IMR-90 (cell line): ENCODE measurements around the gene CPTP. TPM values are rescaled to one million over a fixed set of nuclear protein-coding genes. Genes with fewer than 3 reads are reported as not detected.

Source experiments
- ATAC-seq: fragments of 200-7000 bp; cut with Tn5 transposase; 2 replicates; pipeline ENCODE4 v1.9.1; 2020; ENCODE audit warnings: low read depth, mild to moderate bottlenecking, moderate library complexity
- BruUV-seq: library from RNA; stranded (reverse); fragments of 400-500 nt; replicated peaks from 2 replicates; lab custom pipeline; 2021; lab: Mats Ljungman, UMichigan
- CTCF ChIA-PET: fragments of 300-600 bp; formaldehyde crosslinking; extraction: SDS; loops from one replicate; lab custom pipeline; 2021; ENCODE audit warnings: antibody characterized with exemption; lab: Yijun Ruan, JAX
- POLR2A ChIA-PET: fragments of 300-600 bp; sonication (Branson Sonifier 250); formaldehyde crosslinking; loops from one replicate; lab custom pipeline; 2022; ENCODE audit warnings: antibody characterized with exemption; ENCODE audit not compliant: unreplicated experiment; lab: Charles Lee
- DNase-seq: peaks from one replicate; pipeline ENCODE4 v3.0.0; 2013
- H2AFZ ChIP-seq: replicated peaks from 2 replicates; pipeline ENCODE3; 2013; ENCODE audit warnings: low read length, mild to moderate bottlenecking; ENCODE audit not compliant: poor library complexity
- H2AK5ac ChIP-seq: 2 replicates; pipeline ENCODE4 v1.6.1; 2013; ENCODE audit warnings: low read depth, low read length, inconsistent platforms
- H2AK9ac ChIP-seq: replicated peaks from 2 replicates; pipeline ENCODE3; 2013; ENCODE audit warnings: mild to moderate bottlenecking, low read depth, low read length, moderate library complexity; ENCODE audit not compliant: poor library complexity
- H2BK120ac ChIP-seq: 2 replicates; pipeline ENCODE4 v1.6.1; 2013; ENCODE audit warnings: low read depth, low read length, inconsistent platforms
- H2BK15ac ChIP-seq: 3 replicates; pipeline ENCODE4 v1.6.1; 2013; ENCODE audit warnings: low read depth, low read length, inconsistent platforms
- H2BK20ac ChIP-seq: 2 replicates; pipeline ENCODE4 v1.6.1; 2013; ENCODE audit warnings: low read depth, mild to moderate bottlenecking, inconsistent platforms, low read length, moderate library complexity
- H2BK5ac ChIP-seq: 2 replicates; pipeline ENCODE4 v1.6.1; 2013; ENCODE audit warnings: mild to moderate bottlenecking, low read depth, low read length, inconsistent platforms; ENCODE audit not compliant: poor library complexity, severe bottlenecking
- H3K14ac ChIP-seq: replicated peaks from 2 replicates; pipeline ENCODE4 v1.6.1; 2013; ENCODE audit warnings: low read depth, low read length, inconsistent platforms
- H3K18ac ChIP-seq: 2 replicates; pipeline ENCODE4 v1.6.1; 2013; ENCODE audit warnings: low read depth, low read length, control low read depth
- H3K23ac ChIP-seq: 2 replicates; pipeline ENCODE4 v1.6.1; 2013; ENCODE audit warnings: low read depth, low read length, inconsistent platforms
- H3K27ac ChIP-seq: 2 replicates; pipeline ENCODE4 v1.5.1; 2013; ENCODE audit warnings: mild to moderate bottlenecking, control low read depth, low read length; ENCODE audit not compliant: insufficient read depth
- H3K27me3 ChIP-seq: 2 replicates; pipeline ENCODE4 v1.6.1; 2013; ENCODE audit warnings: low read length; ENCODE audit not compliant: control insufficient read depth, insufficient read depth
- H3K36me3 ChIP-seq: 2 replicates; pipeline ENCODE4 v1.6.1; 2013; ENCODE audit warnings: low read length, mixed read lengths; ENCODE audit not compliant: control insufficient read depth, insufficient read depth
- H3K4ac ChIP-seq: 2 replicates; pipeline ENCODE4 v1.6.1; 2013; ENCODE audit warnings: low read depth, low read length, inconsistent platforms
- H3K4me1 ChIP-seq: 2 replicates; pipeline ENCODE4 v1.6.1; 2013; ENCODE audit warnings: low read length, mixed read lengths; ENCODE audit not compliant: control insufficient read depth, insufficient read depth
- H3K4me2 ChIP-seq: 2 replicates; pipeline ENCODE4 v1.6.1; 2013; ENCODE audit warnings: low read depth, mild to moderate bottlenecking, control low read depth, low read length, moderate library complexity
- H3K4me3 ChIP-seq: 2 replicates; pipeline ENCODE4 v1.5.1; 2013; ENCODE audit warnings: low read depth, mild to moderate bottlenecking, control low read depth, low read length, moderate library complexity; ENCODE audit not compliant: insufficient read depth
- H3K56ac ChIP-seq: 2 replicates; pipeline ENCODE4 v1.6.1; 2013; ENCODE audit warnings: low read length, inconsistent platforms; ENCODE audit not compliant: insufficient read depth; ENCODE audit errors: extremely low read depth
- H3K79me1 ChIP-seq, 2 experiments: 2 replicates each; pipeline ENCODE4 v1.6.1; 2013; ENCODE audit warnings: low read length in 2 of 2, inconsistent platforms in 1 of 2, low read depth in 1 of 2
- H3K9ac ChIP-seq: 2 replicates; pipeline ENCODE4 v1.6.1; 2013; ENCODE audit warnings: low read depth, low read length, control low read depth
- H3K9me1 ChIP-seq: 2 replicates; pipeline ENCODE4 v1.6.1; 2013; ENCODE audit warnings: low read length, inconsistent platforms; ENCODE audit not compliant: insufficient read depth
- H3K9me3 ChIP-seq: 2 replicates; pipeline ENCODE4 v1.6.1; 2013; ENCODE audit warnings: low read length; ENCODE audit not compliant: control insufficient read depth, insufficient read depth
- H4K20me1 ChIP-seq: 2 replicates; pipeline ENCODE4 v1.6.1; 2013; ENCODE audit warnings: low read length, inconsistent platforms; ENCODE audit not compliant: insufficient read depth
- H4K5ac ChIP-seq: 2 replicates; pipeline ENCODE4 v1.6.1; 2013; ENCODE audit warnings: mild to moderate bottlenecking, low read depth, low read length, control low read depth
- H4K8ac ChIP-seq, 2 experiments: 2 replicates each; pipeline ENCODE4 v1.6.1; 2013; ENCODE audit warnings: low read depth in 2 of 2, low read length in 2 of 2, control low read depth in 1 of 2, inconsistent platforms in 1 of 2
- H4K91ac ChIP-seq: 2 replicates; pipeline ENCODE4 v1.6.1; 2013; ENCODE audit warnings: low read depth, low read length, inconsistent platforms; ENCODE audit not compliant: insufficient read depth
- BHLHE40 ChIP-seq: fragments of 150-350 bp; IDR thresholded peaks from 2 replicates; pipeline ENCODE4 v1.6.1; 2016; ENCODE audit warnings: mild to moderate bottlenecking, low read depth, low read length
- CEBPB ChIP-seq: IDR thresholded peaks from 2 replicates; pipeline ENCODE4 v1.6.1; 2012; ENCODE audit warnings: low read depth, low read length, improper control_type of control experiment
- CHD1 ChIP-seq: IDR thresholded peaks from 2 replicates; pipeline ENCODE4 v1.6.1; 2012; ENCODE audit warnings: low read depth, low read length, improper control_type of control experiment
- MAFK ChIP-seq: IDR thresholded peaks from 2 replicates; pipeline ENCODE4 v1.6.1; 2012; ENCODE audit warnings: low read depth, low read length, improper control_type of control experiment
- MAZ ChIP-seq: IDR thresholded peaks from 2 replicates; pipeline ENCODE4 v1.6.1; 2012; ENCODE audit warnings: low read depth, mild to moderate bottlenecking, low read length, improper control_type of control experiment, moderate library complexity, borderline replicate concordance
- NFE2L2 ChIP-seq: fragments of 150-350 bp; IDR thresholded peaks from 2 replicates; pipeline ENCODE4 v1.6.1; 2016; ENCODE audit warnings: low read depth, mild to moderate bottlenecking, low read length
- RAD21 ChIP-seq: IDR thresholded peaks from 2 replicates; pipeline ENCODE4 v1.6.1; 2012; ENCODE audit warnings: low read length, improper control_type of control experiment
- RCOR1 ChIP-seq: IDR thresholded peaks from 2 replicates; pipeline ENCODE4 v1.6.1; 2012; ENCODE audit warnings: mild to moderate bottlenecking, low read length, improper control_type of control experiment; ENCODE audit not compliant: insufficient replicate concordance
- RFX5 ChIP-seq: IDR thresholded peaks from 2 replicates; pipeline ENCODE4 v1.8.0; 2012; ENCODE audit warnings: low read depth, mild to moderate bottlenecking, low read length, moderate library complexity
- SMC3 ChIP-seq: fragments of 150-350 bp; IDR thresholded peaks from 2 replicates; pipeline ENCODE4 v1.6.1; 2016; ENCODE audit warnings: low read depth, mild to moderate bottlenecking, antibody characterized with exemption, low read length, moderate library complexity
- WGBS, 2 experiments: methylation state at CpG; one replicate each; pipeline versions ENCODE4 v1.1.5 to v1.1.7; 2013; ENCODE audit warnings: missing lambda C conversion rate in 2 of 2; ENCODE audit not compliant: insufficient read length in 1 of 2; ENCODE audit errors: extremely low coverage in 2 of 2; 5-methylcytosine and 5-hydroxymethylcytosine counted together
- dilution Hi-C: fragments of 300-500 bp; cut with HindIII; formaldehyde crosslinking; loops from one replicate; pipeline ENCODE4 v1.14.3; 2018; ENCODE audit warnings: low sequenced_read_pairs; ENCODE audit not compliant: unreplicated experiment
- in situ Hi-C: fragments of 300-500 bp; cut with MboI; formaldehyde crosslinking; loops from 3 replicates; pipeline ENCODE4 v1.14.3; 2019; ENCODE audit warnings: low sequenced_read_pairs, inconsistent platforms, mixed read lengths
- intact Hi-C: fragments of 100-400 bp; cut with micrococcal nuclease; formaldehyde crosslinking; loops from 2 replicates; pipeline ENCODE4 v1.10.0; 2022
- polyA plus RNA-seq, 3 experiments: library from polyadenylated mRNA; depleted of rRNA; stranded (reverse); fragments of >200 nt; gene quantifications; 2 replicates each; pipeline ENCODE4 v1.2.3, GENCODE V29; 2012; ENCODE audit warnings: low replicate concordance in 1 of 3
- total RNA-seq: library from RNA; depleted of rRNA; stranded (reverse); fragments of >200 nt; gene quantifications from 2 replicates; pipeline ENCODE4 v1.2.3, GENCODE V29; 2012
- TF ChIP-seq, protein P1 (sequence below): fragments of 150-350 bp; IDR thresholded peaks from 2 replicates; pipeline ENCODE4 v1.6.1; 2017; ENCODE audit warnings: mild to moderate bottlenecking, antibody characterized with exemption, low read length, low read depth
- TF ChIP-seq, protein P2 (sequence below): conservative IDR thresholded peaks from 2 replicates; pipeline ENCODE4 v1.5.1; 2012; ENCODE audit warnings: mild to moderate bottlenecking, low read depth, low read length, improper control_type of control experiment
- TF ChIP-seq, protein P3 (sequence below): fragments of 150-350 bp; IDR thresholded peaks from 2 replicates; pipeline ENCODE4 v1.6.1; 2016; ENCODE audit warnings: low read depth, mild to moderate bottlenecking, low read length, moderate library complexity, borderline replicate concordance

CPTP gene
- total and polyA plus RNA-seq, 2 of the 4 experiments (the other 2 are of a cell fraction), result 2.7 to 12.1 TPM

DNA sequence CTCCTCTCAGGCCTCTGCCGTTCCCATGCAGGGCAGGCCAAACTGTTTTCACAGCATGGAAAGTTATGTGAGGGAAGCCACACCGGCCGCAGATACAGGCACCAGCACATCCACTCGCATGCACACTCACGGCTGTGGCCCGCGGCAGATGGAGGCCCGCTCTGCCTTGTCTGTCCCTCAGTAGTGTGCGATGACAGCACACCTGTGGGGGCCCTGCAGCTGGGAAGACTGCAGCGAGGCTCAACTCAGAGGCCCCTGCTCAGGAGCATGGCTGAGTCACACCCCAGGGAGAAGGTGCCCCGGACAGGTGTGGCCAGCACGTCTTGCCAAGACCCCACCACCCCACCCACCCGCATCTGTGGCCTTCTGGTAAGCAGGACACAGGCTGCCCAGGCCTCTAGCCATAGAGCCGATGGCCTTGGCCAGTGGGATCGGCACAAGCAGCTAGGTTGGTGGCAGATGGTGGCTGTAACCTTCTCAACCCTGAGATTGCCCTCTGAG, 49.6 kb upstream of the CPTP start:
- Histone ChIP-seq H2AFZ (peak overlapping the region; percentile 98), H2BK15ac (peak overlapping the region; percentile 87; the same call in 2 of the 3 replicates), H3K9ac (no peak overlapping the region), H3K27me3 (no peaks in the 10 kb centered on the region), H4K91ac (peak overlapping the region; percentile 80), H3K4me1 (peaks cover 38% of the 10 kb centered on the region), H3K4ac (peak overlapping the region; percentile 90), H2AK5ac (peak overlapping the region; percentile 95), H2BK5ac (peak overlapping the region; percentile 98), H3K14ac (peak overlapping the region; percentile 79; the same call in 1 of the 2 replicates), H3K4me3 (no peak overlapping the region), H2AK9ac (peak overlapping the region; percentile 99), H4K8ac (peak overlapping the region; percentile 91 to 96; a peak in 3 of 4 replicates), H3K23ac (peak overlapping the region; percentile 89; the same call in 1 of the 2 replicates), H3K27ac (peak overlapping the region; percentile 98), H3K9me1 (peaks cover 27% of the 10 kb centered on the region), H3K4me2 (peak overlapping the region; percentile 96), H3K56ac (no peak overlapping the region), H3K36me3 (peaks cover 18% of the 10 kb centered on the region), H2BK120ac (peak overlapping the region; percentile 44), H2BK20ac (peak overlapping the region; percentile 90), H3K18ac (no peak overlapping the region), H3K79me1 (peaks cover 8 to 46% of the 10 kb centered on the region in 2 experiments; a peak in 3 of 4 replicates), H4K5ac (peak overlapping the region; percentile 66; the same call in 1 of the 2 replicates), H3K9me3 (no peaks in the 10 kb centered on the region), H4K20me1 (peaks cover 22% of the 10 kb centered on the region)
- DNase-seq, result no peak
- WGBS, 2 experiments, result 89% methylated on average over 5 of the region's 15 CpGs; no CpG with 5 or more reads in 1 of the 2 experiments
- intact Hi-C loops, result no loop called here
- dilution Hi-C loops, result no loop called here
- no TSS peak for BruUV-seq
- no peak for ATAC-seq
- TF ChIP-seq, protein P1, sequence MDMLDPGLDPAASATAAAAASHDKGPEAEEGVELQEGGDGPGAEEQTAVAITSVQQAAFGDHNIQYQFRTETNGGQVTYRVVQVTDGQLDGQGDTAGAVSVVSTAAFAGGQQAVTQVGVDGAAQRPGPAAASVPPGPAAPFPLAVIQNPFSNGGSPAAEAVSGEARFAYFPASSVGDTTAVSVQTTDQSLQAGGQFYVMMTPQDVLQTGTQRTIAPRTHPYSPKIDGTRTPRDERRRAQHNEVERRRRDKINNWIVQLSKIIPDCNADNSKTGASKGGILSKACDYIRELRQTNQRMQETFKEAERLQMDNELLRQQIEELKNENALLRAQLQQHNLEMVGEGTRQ, result no peak
- TF ChIP-seq RAD21 (no peak), MAFK (no peak), NFE2L2 (no peak), SMC3 (no peak), CEBPB (no peak), BHLHE40 (no peak), MAZ (no peak), CHD1 (no peak), RCOR1 (no peak), RFX5 (no peak)
- TF ChIP-seq, protein P2, sequence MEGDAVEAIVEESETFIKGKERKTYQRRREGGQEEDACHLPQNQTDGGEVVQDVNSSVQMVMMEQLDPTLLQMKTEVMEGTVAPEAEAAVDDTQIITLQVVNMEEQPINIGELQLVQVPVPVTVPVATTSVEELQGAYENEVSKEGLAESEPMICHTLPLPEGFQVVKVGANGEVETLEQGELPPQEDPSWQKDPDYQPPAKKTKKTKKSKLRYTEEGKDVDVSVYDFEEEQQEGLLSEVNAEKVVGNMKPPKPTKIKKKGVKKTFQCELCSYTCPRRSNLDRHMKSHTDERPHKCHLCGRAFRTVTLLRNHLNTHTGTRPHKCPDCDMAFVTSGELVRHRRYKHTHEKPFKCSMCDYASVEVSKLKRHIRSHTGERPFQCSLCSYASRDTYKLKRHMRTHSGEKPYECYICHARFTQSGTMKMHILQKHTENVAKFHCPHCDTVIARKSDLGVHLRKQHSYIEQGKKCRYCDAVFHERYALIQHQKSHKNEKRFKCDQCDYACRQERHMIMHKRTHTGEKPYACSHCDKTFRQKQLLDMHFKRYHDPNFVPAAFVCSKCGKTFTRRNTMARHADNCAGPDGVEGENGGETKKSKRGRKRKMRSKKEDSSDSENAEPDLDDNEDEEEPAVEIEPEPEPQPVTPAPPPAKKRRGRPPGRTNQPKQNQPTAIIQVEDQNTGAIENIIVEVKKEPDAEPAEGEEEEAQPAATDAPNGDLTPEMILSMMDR, result no peak
- TF ChIP-seq, protein P3, sequence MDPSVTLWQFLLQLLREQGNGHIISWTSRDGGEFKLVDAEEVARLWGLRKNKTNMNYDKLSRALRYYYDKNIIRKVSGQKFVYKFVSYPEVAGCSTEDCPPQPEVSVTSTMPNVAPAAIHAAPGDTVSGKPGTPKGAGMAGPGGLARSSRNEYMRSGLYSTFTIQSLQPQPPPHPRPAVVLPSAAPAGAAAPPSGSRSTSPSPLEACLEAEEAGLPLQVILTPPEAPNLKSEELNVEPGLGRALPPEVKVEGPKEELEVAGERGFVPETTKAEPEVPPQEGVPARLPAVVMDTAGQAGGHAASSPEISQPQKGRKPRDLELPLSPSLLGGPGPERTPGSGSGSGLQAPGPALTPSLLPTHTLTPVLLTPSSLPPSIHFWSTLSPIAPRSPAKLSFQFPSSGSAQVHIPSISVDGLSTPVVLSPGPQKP, result no peak
- CTCF ChIA-PET, result interaction anchor here (1.2 kb wide), 1 partner anchor 15 kb away, joined by 5 read pairs; no protein-coding TSS in a partner anchor
- in situ Hi-C loops, result no loop called here
- POLR2A ChIA-PET, result no interaction called here
